GM19397 (cell line): ENCODE data around the gene ALKBH8.
"Not testable (repeated sequence)": the region's sequence is repeated elsewhere in the genome, so short reads cannot be mapped to it uniquely, and the experiment has no call there.

ENCODE experiments used
- ATAC-seq: cut with Tn5 transposase; IDR thresholded peaks from one replicate; pipeline ENCODE4 v1.9.1; 2021; ENCODE audit warnings: mild to moderate bottlenecking, moderate library complexity; ENCODE audit not compliant: unreplicated experiment

The ALKBH8 gene

GRCh38 chr11:107508201-107508857, 57.2 kb downstream of the ALKBH8 start:
- no peak for ATAC-seq

- ATAC-seq: no peak
Observed at GRCh38 chr11:107505647-107506225, 59.8 kb downstream of the ALKBH8 start.

GRCh38 chr11:107504981-107505380, 60.6 kb downstream of the ALKBH8 start:
- ATAC-seq: no peak

GRCh38 chr11:107501713-107502112, 63.8 kb downstream of the ALKBH8 start:
- ATAC-seq: no peak

GRCh38 chr11:107497371-107497770, 68.2 kb downstream of the ALKBH8 start:
- ATAC-seq: not testable (repeated sequence)

- no peak for ATAC-seq
Observed at GRCh38 chr11:107496011-107496410, 69.5 kb downstream of the ALKBH8 start.

GRCh38 chr11:107494055-107494454, 71.5 kb downstream of the ALKBH8 start:
- ATAC-seq: no peak

GRCh38 chr11:107493117-107493516, 72.4 kb downstream of the ALKBH8 start:
- no peak for ATAC-seq

- ATAC-seq: no peak
Observed at GRCh38 chr11:107490836-107491235, 74.7 kb downstream of the ALKBH8 start.

- ATAC-seq: no peak
Observed at GRCh38 chr11:107482234-107482633, 83.3 kb downstream of the ALKBH8 start.

- ATAC-seq: no peak
Observed at GRCh38 chr11:107478922-107479321, 86.6 kb downstream of the ALKBH8 start.

- ATAC-seq: no peak
Observed at GRCh38 chr11:107477820-107478219, 87.7 kb downstream of the ALKBH8 start.

- ATAC-seq: no peak
Observed at GRCh38 chr11:107473792-107474191, 91.7 kb downstream of the ALKBH8 start.

GRCh38 chr11:107472966-107473365, 92.6 kb downstream of the ALKBH8 start:
- ATAC-seq: no peak

GRCh38 chr11:107468596-107468995, 96.9 kb downstream of the ALKBH8 start:
- no peak for ATAC-seq

GRCh38 chr11:107467696-107468095, 97.8 kb downstream of the ALKBH8 start:
- no peak for ATAC-seq

- not testable (repeated sequence) for ATAC-seq
Observed at GRCh38 chr11:107466275-107466866, 99.2 kb downstream of the ALKBH8 start.

GRCh38 chr11:107457558-107458271, 107.8 kb downstream of the ALKBH8 start, which contains the start of gene CWF19L2:
Gene CWF19L2, minus strand, starts transcription at chr11:107457825. Its CDS starts 9 bp downstream, at chr11:107457816.
- ATAC-seq: peak; percentile 96

GRCh38 chr11:107457205-107457557, 108.4 kb downstream of the ALKBH8 start:
- ATAC-seq: peak; percentile 36

GRCh38 chr11:107453594-107454286, 111.8 kb downstream of the ALKBH8 start:
- no peak for ATAC-seq
